NCI-H69 (cell line): Measurements from ENCODE around the gene NEUROG3.
A peak's percentile ranks its signal among the peaks of the same experiment; 100 is the strongest.

Source experiments
- DNase-seq: peaks from one replicate; lab custom pipeline; 2025; lab: John Stamatoyannopoulos, UW

Gene NEUROG3, protein sequence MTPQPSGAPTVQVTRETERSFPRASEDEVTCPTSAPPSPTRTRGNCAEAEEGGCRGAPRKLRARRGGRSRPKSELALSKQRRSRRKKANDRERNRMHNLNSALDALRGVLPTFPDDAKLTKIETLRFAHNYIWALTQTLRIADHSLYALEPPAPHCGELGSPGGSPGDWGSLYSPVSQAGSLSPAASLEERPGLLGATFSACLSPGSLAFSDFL

DNA sequence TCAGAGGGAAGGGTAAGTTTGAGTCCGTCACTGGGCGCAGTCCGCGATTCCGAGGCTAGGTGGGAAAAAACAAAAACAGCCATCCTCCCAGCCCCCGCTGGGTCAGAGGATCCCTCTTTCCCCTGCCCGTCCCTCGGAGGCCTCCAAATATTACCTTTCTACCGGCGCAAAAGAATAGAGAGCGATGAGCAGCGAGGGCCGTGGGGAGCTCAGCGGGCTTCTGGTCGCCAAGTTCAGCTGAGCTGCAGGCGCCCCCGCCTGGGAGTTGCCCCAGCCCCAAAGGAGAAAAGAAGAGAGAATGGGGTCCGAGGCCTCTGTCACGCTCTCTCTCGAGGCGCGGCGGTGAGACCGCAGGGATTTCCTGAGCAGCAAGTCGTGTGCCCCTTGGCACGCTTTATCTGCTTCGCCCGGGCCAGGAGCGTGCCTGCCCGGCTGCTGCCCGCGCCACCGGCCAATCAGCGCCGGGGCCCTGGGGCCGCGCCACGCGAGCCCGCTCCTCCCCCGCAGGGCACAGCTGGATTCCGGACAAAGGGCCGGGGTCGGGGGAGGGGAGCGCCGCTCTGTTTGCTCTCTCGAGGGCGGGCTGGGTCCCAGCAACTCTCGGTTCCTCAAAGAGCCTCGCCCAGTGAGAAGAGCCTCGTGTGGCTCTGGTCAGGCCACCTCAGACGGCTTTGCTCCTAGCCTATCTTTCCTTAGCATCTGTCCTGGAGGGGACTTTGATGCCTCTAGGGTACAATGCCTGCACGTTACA is at the start of gene NEUROG3:
Gene NEUROG3 (minus strand): TSS at position 367 of the 751 bp plus-strand sequence. CDS start 379 bp downstream, outside the sequence.
- peak; percentile 40 for DNase-seq

DNA sequence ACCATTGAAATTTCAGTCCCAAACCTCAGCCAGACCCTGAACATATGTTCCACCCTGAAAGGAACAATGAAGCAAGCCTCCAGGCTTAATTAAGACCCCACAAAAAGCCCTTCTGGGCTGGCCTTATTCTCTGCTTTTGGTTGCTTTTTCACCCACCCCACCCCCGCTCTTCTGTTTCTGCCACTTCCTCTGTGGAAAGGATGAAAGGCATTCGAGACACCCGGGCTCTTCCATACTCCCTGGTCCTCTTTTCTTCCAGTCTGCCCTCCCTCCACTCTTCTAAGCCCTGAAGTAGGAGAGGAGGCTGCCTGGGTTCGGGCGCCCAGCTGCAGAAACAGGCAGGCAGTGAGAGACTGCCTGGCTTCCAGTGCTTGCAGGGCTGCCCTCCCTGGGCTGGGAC is 47.4 kb upstream of the NEUROG3 start:
- DNase-seq, result no peak

DNA sequence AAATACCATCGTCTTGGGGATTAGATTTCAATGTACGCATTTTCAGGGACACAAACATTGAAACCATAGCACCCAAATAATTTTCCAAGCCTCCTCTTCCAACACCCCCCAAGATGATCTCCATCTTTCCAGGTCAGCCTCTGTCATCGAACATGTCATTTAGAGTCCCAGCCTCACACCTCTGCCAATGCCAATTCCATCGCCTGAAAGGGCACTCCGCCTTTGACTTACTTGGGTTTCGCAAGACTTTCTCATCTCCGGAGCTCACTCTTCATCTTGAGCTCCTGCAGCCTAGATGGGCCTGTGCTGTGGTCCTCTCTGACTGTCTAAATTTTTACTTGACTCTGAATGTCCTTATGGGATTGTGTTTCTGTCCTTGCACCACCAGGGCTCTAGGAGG is 46.4 kb upstream of the NEUROG3 start:
- no peak for DNase-seq

DNA sequence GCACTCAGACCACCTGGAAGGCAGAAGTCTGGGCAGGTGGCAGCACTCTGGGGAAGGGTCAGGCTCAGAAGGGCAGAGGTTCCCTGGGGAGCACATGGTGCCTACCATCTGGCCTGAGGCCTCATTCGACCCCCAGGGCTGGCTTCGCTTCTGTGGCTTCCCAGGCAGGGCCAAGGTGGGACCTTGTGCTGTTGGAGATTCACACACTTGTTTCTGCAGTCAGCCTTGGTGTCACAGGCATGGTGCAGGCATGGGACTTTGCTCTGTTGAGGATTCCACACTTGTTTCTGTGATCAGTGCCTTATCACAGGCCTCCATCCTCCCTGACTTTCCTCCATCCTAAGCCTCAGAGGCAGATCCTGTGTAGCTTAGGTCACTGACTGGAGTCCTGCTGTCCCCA is 45.5 kb upstream of the NEUROG3 start:
- DNase-seq, result no peak

DNA sequence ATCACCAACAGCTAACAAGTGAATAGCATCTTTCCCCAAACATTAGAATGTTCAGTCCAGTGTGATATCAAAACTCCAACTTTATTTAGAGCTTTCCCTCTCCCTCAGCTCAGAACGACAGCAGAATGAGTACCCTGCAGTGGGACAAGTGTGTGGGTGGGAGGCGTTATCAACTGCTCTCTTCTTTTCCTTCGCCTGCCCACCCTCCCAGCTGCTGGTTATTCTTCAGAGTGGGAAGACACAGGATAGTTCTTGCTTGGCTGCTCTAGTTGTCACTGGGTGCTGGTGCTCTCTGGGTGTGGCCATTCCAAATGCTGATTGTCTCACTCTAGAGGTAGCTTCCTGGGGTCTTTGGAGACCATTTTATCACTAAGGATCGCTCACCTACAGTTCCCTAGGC is 43.1 kb upstream of the NEUROG3 start:
- no peak for DNase-seq

DNA sequence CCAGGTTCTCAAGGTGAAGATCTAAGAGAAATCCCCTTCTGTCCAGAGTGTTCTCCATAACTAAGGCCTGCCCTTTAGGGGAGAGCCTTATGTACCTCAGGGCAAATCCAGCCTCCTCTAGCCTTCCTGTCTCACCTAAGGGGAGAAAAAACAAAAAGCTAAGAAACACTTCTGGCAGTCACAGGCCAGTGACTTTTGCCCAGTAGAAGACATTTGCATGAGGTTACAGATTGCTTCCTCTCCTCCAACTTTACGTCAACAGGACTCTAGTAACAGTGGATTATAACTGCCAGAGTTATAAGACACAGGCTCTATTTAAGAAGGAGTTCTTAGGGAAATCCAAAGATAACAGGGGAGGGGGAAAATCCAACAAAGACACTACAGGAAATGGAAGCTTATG is 40.9 kb upstream of the NEUROG3 start:
- DNase-seq, result no peak

DNA sequence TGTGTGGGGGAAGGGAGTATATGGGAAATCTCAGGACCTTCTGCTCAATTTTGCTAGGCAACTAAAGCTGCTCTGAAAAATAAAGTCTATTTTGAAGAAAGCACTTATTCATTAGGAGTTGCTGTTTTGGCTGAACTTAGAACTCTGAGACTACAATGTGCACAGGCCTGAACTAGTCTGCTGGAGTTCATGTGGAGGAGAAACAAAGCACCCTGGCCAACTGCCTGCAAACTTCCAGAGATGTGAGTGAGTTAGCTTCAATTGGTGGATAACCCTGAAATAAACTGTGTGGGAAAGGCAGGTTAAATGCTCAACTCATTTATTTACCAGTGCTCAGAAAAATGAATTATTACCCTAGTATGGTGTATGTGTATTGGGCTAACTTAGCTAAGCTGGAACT is 39.5 kb upstream of the NEUROG3 start:
- DNase-seq, result no peak

DNA sequence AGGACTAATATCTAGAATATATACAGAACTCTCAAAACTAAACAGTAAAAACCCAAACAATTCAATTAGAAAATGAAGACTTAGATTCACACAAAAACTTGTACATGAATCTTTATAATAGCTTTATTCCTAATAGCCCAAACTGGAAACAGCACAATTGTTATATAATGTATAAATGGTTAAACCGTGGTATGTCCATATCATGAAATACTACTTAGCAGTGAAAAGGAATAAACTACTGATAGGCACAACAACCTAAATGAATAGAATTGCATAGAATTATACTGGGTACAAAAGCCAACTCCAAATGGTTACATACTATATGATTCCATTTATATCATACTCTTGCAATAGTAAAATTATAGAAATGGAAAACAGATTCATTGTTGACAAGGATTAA is 35.9 kb upstream of the NEUROG3 start:
- DNase-seq, result no peak

DNA sequence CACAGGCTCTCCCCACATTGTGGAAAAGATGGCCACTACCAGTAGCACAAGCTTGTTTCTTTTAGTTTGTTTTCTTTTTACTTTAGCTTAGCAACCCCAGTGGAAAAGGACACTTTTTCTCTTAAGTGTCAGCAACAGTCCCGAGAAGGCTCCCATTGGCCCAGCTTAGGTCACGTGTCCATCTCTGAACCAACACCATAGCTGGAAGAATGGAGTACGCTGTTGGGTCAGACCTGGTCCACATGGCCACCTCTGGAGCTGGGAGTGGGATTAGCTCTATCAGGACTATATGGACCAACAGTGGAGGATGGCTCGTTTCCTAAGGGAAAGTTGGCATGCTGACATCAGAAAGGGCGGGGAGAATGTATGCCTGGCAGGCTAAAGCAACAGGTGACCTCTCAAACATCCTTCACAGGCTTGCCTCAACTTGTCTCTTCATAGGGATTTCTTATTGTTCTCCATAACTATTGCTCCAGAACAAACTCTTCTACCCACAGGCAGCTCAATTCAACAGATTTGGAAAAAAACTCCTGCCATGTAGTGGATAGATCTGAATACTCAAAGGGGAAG is 27.6 kb upstream of the NEUROG3 start:
- no peak for DNase-seq

DNA sequence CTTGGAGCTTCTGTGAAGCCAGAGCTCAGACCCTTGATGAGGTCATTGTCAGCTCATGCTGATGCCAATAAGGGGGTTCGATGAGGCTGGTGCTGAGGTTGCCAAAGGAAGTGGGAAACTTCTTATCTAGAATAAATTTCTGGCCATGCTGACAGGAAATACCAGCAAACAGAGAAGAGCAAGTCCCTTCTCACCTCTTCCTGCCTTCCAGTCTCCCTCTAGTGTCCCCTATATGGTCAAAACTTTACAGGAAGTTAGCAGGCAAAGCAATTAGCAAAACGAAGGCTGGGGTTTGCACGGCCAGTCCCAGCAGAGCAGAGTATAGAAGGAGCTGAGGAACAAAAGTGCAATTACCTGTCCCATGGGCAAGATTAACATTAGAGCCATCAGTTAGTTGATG is 15.1 kb upstream of the NEUROG3 start:
- no peak for DNase-seq

DNA sequence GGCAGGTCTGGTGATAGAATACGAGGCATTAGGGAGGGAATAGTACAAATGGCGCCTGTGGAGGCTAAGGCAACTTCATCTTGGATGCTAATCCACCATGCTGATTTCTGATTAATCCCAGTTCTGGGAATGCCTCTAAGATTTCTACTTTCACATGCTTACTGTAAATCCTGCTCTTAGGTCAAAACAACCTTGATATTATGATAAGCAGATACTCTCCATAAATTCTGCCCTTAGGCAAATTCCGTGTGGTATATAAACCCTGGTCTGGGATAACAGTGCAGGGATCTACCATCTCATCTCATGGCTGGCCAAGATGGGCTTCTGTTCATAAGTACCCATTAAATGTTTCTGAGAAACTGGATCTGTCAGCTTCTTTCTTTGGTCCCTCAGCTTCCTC is 11.4 kb upstream of the NEUROG3 start:
- no peak for DNase-seq

DNA sequence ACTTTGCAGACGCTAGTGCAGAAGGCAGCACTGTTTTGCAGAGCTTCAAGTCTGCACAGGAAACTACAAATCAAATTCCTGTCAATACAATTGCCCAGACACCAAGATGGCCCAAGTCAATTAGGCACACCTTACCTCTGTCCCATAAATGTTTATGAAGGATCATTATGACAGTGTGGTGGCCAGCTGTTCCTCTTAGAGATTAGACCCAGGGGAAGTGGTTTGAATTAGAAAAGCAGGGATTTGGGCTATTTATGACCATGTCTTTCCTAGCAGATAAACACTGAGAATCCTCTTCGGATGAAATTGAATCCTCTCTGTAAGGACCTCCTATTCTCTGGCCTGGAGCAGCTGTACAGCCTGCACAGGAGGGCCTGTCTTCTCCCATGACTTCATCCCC is 9.9 kb upstream of the NEUROG3 start:
- peak; percentile 24 for DNase-seq

DNA sequence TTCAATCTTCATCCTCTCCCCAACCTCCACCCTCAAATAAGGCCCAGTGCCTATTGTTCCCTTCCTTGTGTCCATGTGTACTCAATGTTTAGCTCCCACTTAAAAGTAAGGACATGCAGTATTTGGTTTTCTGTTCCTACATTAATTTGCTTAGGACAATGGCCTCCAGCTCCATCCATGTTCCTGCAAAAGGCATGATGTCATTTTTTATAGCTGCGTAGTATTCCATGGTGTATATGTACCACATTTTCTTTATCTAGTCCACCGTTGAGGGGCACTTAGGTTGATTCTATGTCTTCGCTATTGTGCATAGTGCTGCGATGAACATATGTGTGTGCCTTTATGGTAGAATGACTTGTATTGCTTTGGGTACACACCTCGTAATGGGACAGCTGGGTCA is 7.2 kb upstream of the NEUROG3 start:
- no peak for DNase-seq

DNA sequence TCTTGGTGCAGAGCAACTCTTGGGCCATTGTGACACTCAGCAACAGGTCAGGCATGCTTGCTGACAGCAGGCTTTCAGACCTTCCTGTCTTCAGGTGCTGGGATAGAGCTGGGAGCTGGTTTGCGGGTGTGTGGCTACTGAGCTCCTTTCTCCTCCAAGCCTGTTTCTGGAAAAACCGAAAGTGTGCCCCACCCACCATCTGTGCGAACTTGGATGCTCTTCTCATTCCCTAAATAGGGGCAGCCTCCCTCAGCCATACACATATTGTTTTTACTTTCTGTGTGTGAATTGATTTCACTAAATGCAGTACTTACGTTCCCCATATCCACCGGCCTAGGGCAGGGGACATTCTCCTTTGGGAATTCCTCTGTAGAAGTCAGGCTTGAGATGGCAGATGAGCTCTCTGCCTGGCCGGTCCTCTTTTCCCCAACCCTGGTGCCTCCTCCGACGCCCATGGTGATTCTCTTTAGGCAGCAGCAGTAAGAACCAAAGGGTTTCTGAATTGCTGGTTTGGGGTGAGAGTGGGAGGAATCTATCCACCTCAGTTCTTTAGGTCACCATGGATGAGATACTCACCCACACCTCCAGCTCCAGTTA is 6.3 kb upstream of the NEUROG3 start:
- no peak for DNase-seq

DNA sequence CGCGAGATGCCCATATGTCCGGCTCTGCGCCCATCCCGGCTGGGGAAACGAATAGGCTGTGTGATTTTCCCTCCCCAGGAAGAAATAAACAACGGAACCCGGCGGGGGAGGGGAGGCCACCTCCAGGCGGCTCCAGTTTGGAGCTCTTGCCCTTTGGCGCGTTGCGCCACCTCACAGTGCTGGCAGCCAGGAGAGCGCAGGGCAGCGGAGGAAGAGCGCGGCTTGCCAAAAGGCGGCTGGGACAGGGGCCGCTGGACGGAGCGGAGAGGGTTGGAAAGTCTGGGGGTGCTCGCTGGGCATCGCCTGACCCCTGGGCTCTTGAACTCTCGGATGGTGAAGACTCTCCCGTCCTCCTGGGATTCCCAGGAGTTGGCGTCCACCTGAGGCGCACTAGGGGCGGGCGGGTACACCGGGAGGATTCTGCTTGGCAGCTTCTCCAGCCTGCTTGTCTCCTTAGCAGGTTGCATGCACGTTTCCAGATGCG is 5.3 kb upstream of the NEUROG3 start:
- DNase-seq, result peak; percentile 4

DNA sequence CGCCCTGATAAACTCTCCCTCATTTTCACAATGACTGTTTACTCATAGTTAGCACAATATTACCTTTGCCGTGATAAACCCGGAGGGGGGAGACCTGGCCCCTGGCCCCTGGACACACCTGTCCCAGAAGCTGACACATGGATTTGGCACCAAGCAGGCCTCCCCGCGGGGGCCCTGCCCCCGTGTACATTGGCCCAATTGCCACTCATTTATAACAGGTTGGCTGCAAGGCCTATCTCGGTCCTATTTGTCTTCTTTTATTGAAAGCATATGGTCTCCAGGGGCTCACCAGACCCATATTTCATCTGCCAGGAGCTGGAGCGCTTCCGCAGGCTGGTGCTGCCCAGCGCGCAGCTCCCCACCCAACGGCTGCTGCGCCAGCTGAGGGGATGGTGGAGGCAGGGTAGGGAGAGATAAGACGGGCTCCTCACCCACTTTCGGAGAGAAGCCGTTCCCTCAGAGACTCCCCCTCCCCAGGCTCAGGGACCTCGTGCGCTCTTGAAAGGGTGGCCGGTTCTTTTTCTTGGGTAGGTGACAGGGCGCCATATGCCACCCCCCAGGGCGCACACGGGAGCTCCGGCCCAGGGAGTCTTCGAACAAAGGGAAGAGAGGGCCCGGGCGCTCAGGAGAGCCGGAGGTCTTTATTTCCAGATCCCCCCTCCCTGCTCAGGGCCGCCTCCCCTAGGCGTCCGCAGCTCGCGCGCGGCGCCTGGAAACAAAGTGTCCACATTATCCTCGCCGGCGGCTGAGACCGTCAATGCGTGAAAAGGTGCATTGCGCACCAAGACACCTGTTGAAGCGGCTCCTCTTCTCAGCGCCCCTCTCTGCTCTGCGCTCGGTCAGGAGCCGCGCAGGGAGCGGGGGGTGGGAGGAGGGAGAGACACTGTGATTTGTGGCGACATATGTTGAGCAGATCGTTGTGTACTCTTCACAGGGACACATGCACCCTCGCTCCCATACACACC is 4.3 kb upstream of the NEUROG3 start:
- DNase-seq, result peak; percentile 67

DNA sequence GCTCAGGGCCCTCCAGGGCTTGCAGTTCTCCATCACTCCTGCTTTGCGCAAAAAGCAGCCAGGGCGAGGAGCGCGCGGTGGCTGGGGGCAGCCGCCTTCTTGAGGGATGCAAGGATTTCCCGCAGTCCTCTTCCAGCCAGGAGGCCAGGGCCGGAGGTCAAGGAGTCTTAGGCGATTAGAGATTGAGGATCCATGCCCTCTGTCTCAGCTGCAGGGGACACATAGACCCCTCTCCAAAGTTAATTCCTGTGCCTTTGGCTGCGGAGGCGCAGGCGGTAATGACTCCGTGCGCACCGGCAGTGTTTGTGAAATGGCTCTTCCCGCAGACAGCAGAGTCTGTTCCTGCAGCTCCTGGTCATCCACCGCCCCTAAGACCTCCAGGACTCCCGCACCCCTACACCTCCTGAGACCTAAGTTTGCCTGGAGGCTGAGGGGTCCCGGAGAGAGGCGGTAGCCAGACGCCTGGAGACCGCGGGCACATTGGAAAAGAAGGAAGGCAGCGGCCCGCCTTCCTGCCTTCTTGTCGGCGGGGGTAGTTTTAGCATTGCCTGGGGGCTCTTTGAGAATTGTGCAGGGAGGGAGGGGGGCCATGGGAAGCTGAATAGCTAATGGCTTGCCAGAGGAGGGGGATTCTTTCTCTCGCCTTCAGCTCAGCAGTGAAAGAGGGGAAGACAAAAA is 3.3 kb upstream of the NEUROG3 start:
- DNase-seq, result no peak

DNA sequence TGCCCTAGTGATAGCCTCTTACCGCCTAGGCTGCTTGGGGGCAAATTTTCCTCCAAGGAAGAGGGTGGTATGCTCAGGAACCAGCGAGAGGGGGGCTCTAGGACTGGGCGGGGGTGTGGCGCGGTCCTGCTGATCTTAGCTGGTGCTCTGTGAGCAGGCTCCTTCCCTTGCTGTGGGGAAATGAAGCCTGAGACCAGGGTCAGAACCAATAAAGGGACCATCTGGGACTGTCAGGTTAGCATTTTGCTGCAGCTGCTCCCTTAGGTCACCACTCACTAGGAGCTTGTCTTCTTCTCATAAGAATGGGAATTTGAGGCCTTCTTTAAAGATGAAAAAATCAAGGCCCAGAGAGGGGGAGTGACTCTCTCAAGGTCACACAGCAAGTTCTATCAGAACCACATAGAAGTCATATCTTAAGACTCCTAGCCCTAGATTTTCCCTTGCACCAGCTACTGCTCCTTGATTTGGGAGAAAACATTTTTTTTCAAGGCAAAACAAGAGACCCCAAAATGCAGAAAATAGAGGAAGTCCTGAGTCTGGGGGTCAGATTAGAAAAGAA is 2.0 kb upstream of the NEUROG3 start:
- no peak for DNase-seq

DNA sequence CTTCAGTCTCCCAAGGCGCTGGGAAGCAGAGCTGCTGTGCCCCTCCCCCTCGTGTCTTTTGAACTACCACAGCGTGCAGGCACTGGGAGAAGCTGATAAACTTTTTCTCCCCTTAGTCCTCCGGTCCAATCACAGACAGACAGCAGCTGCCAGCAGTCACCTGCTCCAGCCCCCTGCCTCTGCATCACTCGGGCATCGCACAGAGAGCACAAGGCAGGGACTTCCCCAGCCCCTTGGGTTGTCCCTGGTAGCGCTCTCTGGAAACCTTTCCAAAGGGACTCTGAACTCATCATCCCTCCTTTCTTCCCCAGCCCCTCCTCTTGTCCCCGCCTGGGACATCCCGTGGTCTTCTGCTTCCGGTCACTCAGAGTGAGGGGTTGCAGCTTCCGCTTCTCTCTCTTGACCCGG is 1.4 kb upstream of the NEUROG3 start:
- peak; percentile 1 for DNase-seq

DNA sequence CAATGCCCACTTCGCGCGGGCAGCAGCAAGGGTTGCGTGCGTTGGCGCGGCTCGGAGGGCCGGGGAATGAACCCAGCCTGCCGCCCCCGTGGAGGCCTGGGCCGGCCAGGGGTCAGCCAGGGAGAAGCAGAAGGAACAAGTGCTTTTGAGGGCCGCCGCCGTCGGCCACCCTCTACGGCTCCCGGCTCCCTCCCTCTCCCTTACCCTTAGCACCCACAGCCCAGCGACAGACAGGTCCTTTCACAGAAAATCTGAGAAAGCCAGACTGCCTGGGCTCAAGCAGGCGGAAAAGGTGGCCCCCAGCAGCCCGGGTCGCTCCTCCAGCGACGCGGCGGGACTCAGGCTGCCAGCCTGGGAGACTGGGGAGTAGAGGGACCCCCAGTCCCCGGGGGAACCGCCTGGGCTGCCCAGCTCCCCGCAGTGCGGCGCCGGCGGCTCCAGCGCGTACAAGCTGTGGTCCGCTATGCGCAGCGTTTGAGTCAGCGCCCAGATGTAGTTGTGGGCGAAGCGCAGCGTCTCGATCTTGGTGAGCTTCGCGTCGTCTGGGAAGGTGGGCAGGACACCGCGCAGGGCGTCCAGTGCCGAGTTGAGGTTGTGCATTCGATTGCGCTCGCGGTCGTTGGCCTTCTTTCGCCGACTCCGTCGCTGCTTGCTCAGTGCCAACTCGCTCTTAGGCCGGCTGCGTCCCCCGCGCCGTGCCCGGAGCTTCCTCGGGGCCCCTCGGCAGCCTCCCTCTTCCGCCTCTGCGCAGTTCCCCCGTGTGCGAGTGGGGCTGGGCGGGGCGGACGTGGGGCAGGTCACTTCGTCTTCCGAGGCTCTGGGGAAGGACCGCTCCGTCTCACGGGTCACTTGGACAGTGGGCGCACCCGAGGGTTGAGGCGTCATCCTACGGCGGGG is 815 bp downstream of the NEUROG3 start:
- DNase-seq, result peak; percentile 23
